ENCODE results near the gene AQP12B. TPM values are rescaled to one million over a fixed set of nuclear protein-coding genes. Genes with fewer than 3 reads are reported as not detected.

Gene AQP12B
- total RNA-seq, 2 donors from 2014 or later, result 7.9 to 9.6 TPM

GRCh38 chr2:240650254-240650965 lies 32.3 kb downstream of the AQP12B start:
- no peak overlapping the region for H3K9ac ChIP-seq (ENCODE audit: low read depth in 2 of 2, low read length in 2 of 2)
- no peaks in the 10 kb centered on the region for H3K9me3 ChIP-seq
- H3K36me3 ChIP-seq, result no peaks in the 10 kb centered on the region
- no peak for TF ChIP-seq CTCF (IDR thresholded peaks at IDR 0.05)
- H3K4me3 ChIP-seq, result no peak overlapping the region
- H3K27me3 ChIP-seq, result no peaks in the 10 kb centered on the region
- intact Hi-C loops (cut with DNase I), result no loop called here
- no peak for DNase-seq
- H3K4me1 ChIP-seq, result no peaks in the 10 kb centered on the region
- H3K27ac ChIP-seq, result no peak overlapping the region

GRCh38 chr2:240649331-240649730 lies 33.4 kb downstream of the AQP12B start:
- DNase-seq, result no peak
- Histone ChIP-seq H3K9me3 (no peaks in the 10 kb centered on the region), H3K4me3 (no peak overlapping the region), H3K4me1 (no peaks in the 10 kb centered on the region), H3K27me3 (no peaks in the 10 kb centered on the region), H3K9ac (ENCODE audit: low read depth in 2 of 2, low read length in 2 of 2) (no peak overlapping the region), H3K27ac (no peak overlapping the region), H3K36me3 (no peaks in the 10 kb centered on the region)
- TF ChIP-seq CTCF (IDR thresholded peaks at IDR 0.05), result no peak
- intact Hi-C loops (cut with DNase I), result no loop called here

- H3K9ac ChIP-seq (ENCODE audit: low read depth in 2 of 2, low read length in 2 of 2), result no peak overlapping the region
- H3K36me3 ChIP-seq, result no peaks in the 10 kb centered on the region
- no peak overlapping the region for H3K27ac ChIP-seq
- intact Hi-C loops (cut with DNase I), result no loop called here
- DNase-seq, result no peak
- no peaks in the 10 kb centered on the region for H3K27me3 ChIP-seq
- no peaks in the 10 kb centered on the region for H3K4me1 ChIP-seq
- no peak for TF ChIP-seq CTCF (IDR thresholded peaks at IDR 0.05)
- no peaks in the 10 kb centered on the region for H3K9me3 ChIP-seq
- no peak overlapping the region for H3K4me3 ChIP-seq
These were observed 33.9 kb downstream of the AQP12B start for GRCh38 chr2:240648650-240649275.

GRCh38 chr2:240648155-240648649 lies 34.5 kb downstream of the AQP12B start:
- H3K4me3 ChIP-seq, result no peak overlapping the region
- H3K9me3 ChIP-seq, result no peaks in the 10 kb centered on the region
- intact Hi-C loops (cut with DNase I), result no loop called here
- no peak overlapping the region for H3K9ac ChIP-seq (ENCODE audit: low read depth in 2 of 2, low read length in 2 of 2)
- no peak for DNase-seq
- no peaks in the 10 kb centered on the region for H3K27me3 ChIP-seq
- no peak for TF ChIP-seq CTCF (IDR thresholded peaks at IDR 0.05)
- H3K4me1 ChIP-seq, result no peaks in the 10 kb centered on the region
- H3K27ac ChIP-seq, result no peak overlapping the region
- H3K36me3 ChIP-seq, result no peaks in the 10 kb centered on the region

DNA sequence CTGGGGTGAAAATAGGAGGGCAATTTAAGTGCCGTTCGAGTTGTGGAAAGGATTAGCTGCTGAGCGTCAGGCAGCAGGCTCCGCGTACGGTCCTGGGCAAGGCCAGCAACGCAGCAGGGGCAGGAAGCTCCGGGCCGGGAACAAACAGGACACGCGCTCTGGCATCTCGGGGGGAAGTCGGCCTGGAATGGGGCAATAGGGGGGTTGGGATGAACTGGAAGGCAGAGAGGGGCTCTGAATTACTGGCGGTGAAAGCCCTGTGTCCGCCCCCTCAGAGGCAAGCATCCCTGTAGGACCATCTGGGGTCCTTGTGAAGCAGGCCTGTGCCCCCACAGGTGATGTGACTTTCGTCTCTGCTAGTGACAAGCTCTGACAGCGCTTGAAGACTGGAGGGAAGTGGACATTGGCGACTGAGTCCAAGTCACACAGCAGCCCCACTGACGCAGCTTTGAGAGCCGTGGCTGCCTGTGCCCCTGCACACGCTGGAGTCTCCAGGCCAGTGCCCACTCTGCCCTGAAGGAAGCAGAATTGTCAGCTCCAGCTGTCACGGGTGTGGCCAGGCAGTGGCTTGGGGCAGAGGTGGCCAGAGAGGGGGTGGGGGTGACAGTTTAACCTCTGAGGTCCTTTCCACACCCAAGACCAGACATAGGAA lies 35.1 kb downstream of the AQP12B start:
- Histone ChIP-seq H3K27ac (no peak overlapping the region), H3K4me3 (no peak overlapping the region), H3K4me1 (no peaks in the 10 kb centered on the region), H3K9ac (ENCODE audit: low read depth in 2 of 2, low read length in 2 of 2) (no peak overlapping the region), H3K36me3 (no peaks in the 10 kb centered on the region), H3K27me3 (no peaks in the 10 kb centered on the region), H3K9me3 (no peaks in the 10 kb centered on the region)
- intact Hi-C loops (cut with DNase I), result no loop called here
- DNase-seq, result no peak
- no peak for TF ChIP-seq CTCF (IDR thresholded peaks at IDR 0.05)
